HG03175 (cell line): Measurements from ENCODE around the gene MT1A.
"Not testable (repeated sequence)": the region's sequence is repeated elsewhere in the genome, so short reads cannot be mapped to it uniquely, and the experiment has no call there.

Experiments
- ATAC-seq: cut with Tn5 transposase; IDR thresholded peaks from one replicate; pipeline ENCODE4 v1.9.1; 2021; ENCODE audit warnings: mild to moderate bottlenecking, moderate library complexity; ENCODE audit not compliant: unreplicated experiment

The MT1A gene

GRCh38 chr16:56610017-56610608 is 28.4 kb upstream of the MT1A start:
- no peak for ATAC-seq

- ATAC-seq, result no peak
Measured at GRCh38 chr16:56610609-56611111, 27.8 kb upstream of the MT1A start.

GRCh38 chr16:56611281-56611833 is 27.1 kb upstream of the MT1A start:
- no peak for ATAC-seq

GRCh38 chr16:56613706-56614105 is 24.8 kb upstream of the MT1A start:
- no peak for ATAC-seq

- no peak for ATAC-seq
Measured at GRCh38 chr16:56614549-56614991, 23.9 kb upstream of the MT1A start.

- no peak for ATAC-seq
Measured at GRCh38 chr16:56615353-56615752, 23.1 kb upstream of the MT1A start.

GRCh38 chr16:56616608-56617211 is 21.8 kb upstream of the MT1A start:
- no peak for ATAC-seq

GRCh38 chr16:56617212-56618085 is 21.0 kb upstream of the MT1A start:
- no peak for ATAC-seq

GRCh38 chr16:56618138-56618537 is 20.3 kb upstream of the MT1A start:
- ATAC-seq, result no peak

- ATAC-seq, result no peak
Measured at GRCh38 chr16:56620339-56620897, 18.0 kb upstream of the MT1A start.

GRCh38 chr16:56621665-56622445 is 16.6 kb upstream of the MT1A start:
- ATAC-seq, result not testable (repeated sequence)

GRCh38 chr16:56623184-56623583 is 15.3 kb upstream of the MT1A start:
- ATAC-seq, result not testable (repeated sequence)

GRCh38 chr16:56623637-56624036 is 14.8 kb upstream of the MT1A start:
- no peak for ATAC-seq

GRCh38 chr16:56625140-56625942 is 13.1 kb upstream of the MT1A start, which contains the start of gene MT1E:
Gene MT1E, plus strand, starts transcription at chr16:56625781. Its CDS starts 71 bp downstream, at chr16:56625852.
- peak; percentile 77 for ATAC-seq

- peak; percentile 9 for ATAC-seq
Measured at GRCh38 chr16:56625943-56626654, 12.4 kb upstream of the MT1A start.

GRCh38 chr16:56626685-56627084 is 11.8 kb upstream of the MT1A start:
- no peak for ATAC-seq

GRCh38 chr16:56628486-56629350 is 9.7 kb upstream of the MT1A start:
- ATAC-seq, result no peak

- no peak for ATAC-seq
Measured at GRCh38 chr16:56629531-56629930, 8.9 kb upstream of the MT1A start.
